SK-N-SH (cell line): Measurements from ENCODE around the gene SLC25A24.

Experiments used
- CHD2 ChIP-seq: fragments of 150-350 bp; IDR thresholded peaks from 2 replicates; pipeline ENCODE4 v1.6.1; 2018; ENCODE audit warnings: low read length; ENCODE audit not compliant: partially characterized antibody
- EP300 ChIP-seq, 2 experiments: IDR thresholded peaks; 2 replicates each; pipeline versions ENCODE4 v1.4.0 to v1.6.1; 2012; ENCODE audit warnings: borderline replicate concordance in 1 of 2, low read depth in 1 of 2, low read length in 1 of 2
- POLR2AphosphoS5 ChIP-seq: IDR thresholded peaks from 2 replicates; pipeline ENCODE4 v1.6.1; 2012; ENCODE audit warnings: low read depth, low read length
- RAD21 ChIP-seq: IDR thresholded peaks from 2 replicates; pipeline ENCODE4 v1.6.1; 2012; ENCODE audit warnings: mild to moderate bottlenecking, low read length
- REST ChIP-seq: IDR thresholded peaks from 2 replicates; pipeline ENCODE4 v1.6.1; 2012; ENCODE audit warnings: mild to moderate bottlenecking, low read depth, low read length, moderate library complexity
- RXRA ChIP-seq: IDR thresholded peaks from 2 replicates; pipeline ENCODE4 v1.4.0; 2012; ENCODE audit warnings: low read depth, mild to moderate bottlenecking, borderline replicate concordance
- SMC3 ChIP-seq: IDR thresholded peaks from 2 replicates; pipeline ENCODE4 v1.6.1; 2012; ENCODE audit warnings: low read depth, low read length, improper control_type of control experiment
- TAF1 ChIP-seq: IDR thresholded peaks from 2 replicates; pipeline ENCODE4 v1.6.1; 2012; ENCODE audit warnings: low read depth, mild to moderate bottlenecking, low read length, moderate library complexity, borderline replicate concordance
- TCF12 ChIP-seq: IDR thresholded peaks from 2 replicates; pipeline ENCODE4 v1.4.0; 2012
- USF1 ChIP-seq: IDR thresholded peaks from 2 replicates; pipeline ENCODE4 v1.4.0; 2012; ENCODE audit warnings: low read depth, borderline replicate concordance
- TF ChIP-seq, protein P1 (sequence below): fragments of 200-600 bp; sonication (generic); IDR thresholded peaks from 2 replicates; pipeline ENCODE4 v1.6.1; 2017; ENCODE audit warnings: antibody characterized with exemption, mild to moderate bottlenecking, moderate library complexity

DNA sequence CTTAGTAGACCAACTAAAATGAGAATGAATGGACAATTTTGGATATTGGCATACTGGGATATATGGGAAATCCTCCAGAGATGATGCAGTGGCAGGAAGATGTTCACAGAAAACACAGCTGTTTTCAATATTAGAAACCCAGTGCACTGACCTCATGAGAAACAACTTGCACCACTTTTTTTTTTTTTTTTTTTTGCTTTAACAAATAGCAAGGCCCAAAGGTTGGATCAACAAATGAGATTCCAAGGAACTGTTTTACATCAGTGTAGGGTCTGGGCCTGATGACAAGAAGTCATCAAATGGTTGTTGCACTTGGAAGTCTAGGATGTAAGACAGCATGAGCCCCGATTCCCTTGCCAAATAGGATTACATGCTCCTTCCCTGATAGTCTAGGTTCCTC is 110.7 kb downstream of the SLC25A24 start:
- TF ChIP-seq POLR2AphosphoS5 (no peak), CHD2 (no peak), REST (no peak), RAD21 (no peak), SMC3 (no peak), TAF1 (no peak), RXRA (no peak), TCF12 (no peak), EP300 (IDR thresholded peaks at IDR 0.05; ENCODE audit: borderline replicate concordance in 1 of 2, low read depth in 1 of 2, low read length in 1 of 2) (no peak), USF1 (no peak)
- TF ChIP-seq, protein P1, sequence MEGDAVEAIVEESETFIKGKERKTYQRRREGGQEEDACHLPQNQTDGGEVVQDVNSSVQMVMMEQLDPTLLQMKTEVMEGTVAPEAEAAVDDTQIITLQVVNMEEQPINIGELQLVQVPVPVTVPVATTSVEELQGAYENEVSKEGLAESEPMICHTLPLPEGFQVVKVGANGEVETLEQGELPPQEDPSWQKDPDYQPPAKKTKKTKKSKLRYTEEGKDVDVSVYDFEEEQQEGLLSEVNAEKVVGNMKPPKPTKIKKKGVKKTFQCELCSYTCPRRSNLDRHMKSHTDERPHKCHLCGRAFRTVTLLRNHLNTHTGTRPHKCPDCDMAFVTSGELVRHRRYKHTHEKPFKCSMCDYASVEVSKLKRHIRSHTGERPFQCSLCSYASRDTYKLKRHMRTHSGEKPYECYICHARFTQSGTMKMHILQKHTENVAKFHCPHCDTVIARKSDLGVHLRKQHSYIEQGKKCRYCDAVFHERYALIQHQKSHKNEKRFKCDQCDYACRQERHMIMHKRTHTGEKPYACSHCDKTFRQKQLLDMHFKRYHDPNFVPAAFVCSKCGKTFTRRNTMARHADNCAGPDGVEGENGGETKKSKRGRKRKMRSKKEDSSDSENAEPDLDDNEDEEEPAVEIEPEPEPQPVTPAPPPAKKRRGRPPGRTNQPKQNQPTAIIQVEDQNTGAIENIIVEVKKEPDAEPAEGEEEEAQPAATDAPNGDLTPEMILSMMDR = no peak
